HepG2 (cell line): ENCODE data around the gene TSPAN8. TPM values are rescaled to one million over a fixed set of nuclear protein-coding genes. Genes with fewer than 3 reads are reported as not detected.

Experiments
- ATAC-seq: fragments of 200-7000 bp; cut with Tn5 transposase; 3 replicates; pipeline ENCODE4 v1.9.1; 2020; ENCODE audit warnings: mild to moderate bottlenecking, moderate library complexity
- BruUV-seq: library from RNA; stranded (reverse); fragments of 400-500 nt; replicated peaks from 2 replicates; lab custom pipeline; 2021; lab: Mats Ljungman, UMichigan
- CTCF ChIA-PET: fragments of 300-600 bp; formaldehyde crosslinking; extraction: SDS; loops from one replicate; lab custom pipeline; 2021; ENCODE audit warnings: low total read pairs, inconsistent platforms, low intra/inter-chr PET ratio; lab: Yijun Ruan, JAX
- POLR2A ChIA-PET: fragments of 350-600 bp; sonication (Branson Sonifier 250); formaldehyde crosslinking; loops from one replicate; lab custom pipeline; 2020; ENCODE audit warnings: antibody characterized with exemption, inconsistent platforms; lab: Yijun Ruan, JAX
- DNase-seq: peaks from one replicate; pipeline ENCODE4 v3.0.0-alpha.2; 2015; ENCODE audit warnings: low spot score
- FAIRE-seq: peaks from 3 replicates; lab custom pipeline; 2011; peaks lifted over from hg19 to GRCh38; lab: Jason Lieb, UNC
- H2AFZ ChIP-seq: one replicate; pipeline ENCODE4 v1.6.1; 2011; ENCODE audit warnings: low read length, inconsistent platforms
- H3K27ac ChIP-seq: fragments of 300-600 bp; 3 replicates; pipeline ENCODE4 v1.8.0; 2011; ENCODE audit warnings: mixed run types, mild to moderate bottlenecking, mixed read lengths, low read length, inconsistent platforms; ENCODE audit not compliant: insufficient read depth; ENCODE audit errors: extremely low read length
- H3K27me3 ChIP-seq, 2 experiments: fragments of 200-600 bp in 1 of 2; 2 replicates in 1 of 2; 3 replicates in 1 of 2; pipeline versions ENCODE4 v1.6.0 to v1.8.0; 2011; ENCODE audit warnings: low read length in 2 of 2, mild to moderate bottlenecking in 2 of 2, moderate library complexity in 2 of 2, inconsistent platforms in 1 of 2; ENCODE audit not compliant: insufficient read depth in 2 of 2, control insufficient read depth in 1 of 2
- H3K36me3 ChIP-seq, 2 experiments: fragments of 200-600 bp in 1 of 2; replicated peaks in 1 of 2; 2 replicates in 1 of 2; 3 replicates in 1 of 2; pipeline versions ENCODE4 v1.5.1 to v1.8.0; 2011; ENCODE audit warnings: low read length in 2 of 2, inconsistent platforms in 1 of 2; ENCODE audit not compliant: insufficient read depth in 2 of 2, control insufficient read depth in 1 of 2
- H3K4me1 ChIP-seq: 2 replicates; pipeline ENCODE4 v1.5.1; 2012; ENCODE audit warnings: low read length, inconsistent platforms; ENCODE audit not compliant: insufficient read depth
- H3K4me2 ChIP-seq: 2 replicates; pipeline ENCODE4 v1.6.0; 2011; ENCODE audit warnings: low read depth, low read length, inconsistent platforms
- H3K4me3 ChIP-seq, 3 experiments: fragments of 200-600 bp in 1 of 3; sonication (generic), shearing (Covaris generic) in 1 of 3; replicated peaks in 1 of 3; 2 replicates each; pipeline ENCODE4 v1.5.1; 2011 to 2016; ENCODE audit warnings: low read length in 3 of 3, inconsistent platforms in 2 of 3, low read depth in 2 of 3, mild to moderate bottlenecking in 2 of 3, control low read depth in 1 of 3, mixed read lengths in 1 of 3; ENCODE audit not compliant: insufficient read depth in 1 of 3
- H3K79me2 ChIP-seq: one replicate; pipeline ENCODE4 v1.6.1; 2011; ENCODE audit warnings: low read length, inconsistent platforms; ENCODE audit not compliant: insufficient read depth
- H3K9ac ChIP-seq: 2 replicates; pipeline ENCODE4 v1.6.0; 2011; ENCODE audit warnings: mild to moderate bottlenecking, low read depth, low read length, inconsistent platforms; ENCODE audit not compliant: insufficient read depth
- H3K9me3 ChIP-seq: 2 replicates; pipeline ENCODE4 v1.5.1; 2012; ENCODE audit warnings: mild to moderate bottlenecking, low read length
- H4K20me1 ChIP-seq: 2 replicates; pipeline ENCODE4 v1.6.0; 2011; ENCODE audit warnings: inconsistent platforms, mild to moderate bottlenecking, low read length, moderate library complexity; ENCODE audit not compliant: insufficient read depth
- EHMT2 ChIP-seq: fragments of 200-600 bp; sonication (generic); IDR thresholded peaks from 2 replicates; pipeline ENCODE4 v1.7.0; 2017; ENCODE audit warnings: antibody characterized with exemption, low read depth, low read length, borderline replicate concordance
- GTF2F1 ChIP-seq: fragments of 150-350 bp; IDR thresholded peaks from 2 replicates; pipeline ENCODE4 v1.6.1; 2014; ENCODE audit warnings: low read length
- HBP1 ChIP-seq: IDR thresholded peaks from 2 replicates; pipeline ENCODE4 v1.6.1; 2016; ENCODE audit warnings: low read depth, control low read depth
- KDM5A ChIP-seq: fragments of 200-600 bp; sonication (generic); IDR thresholded peaks from 2 replicates; pipeline ENCODE4 v1.7.0; 2018; ENCODE audit warnings: antibody characterized with exemption, mild to moderate bottlenecking, low read length, borderline replicate concordance
- KLF16 ChIP-seq, 2 experiments: sonication (generic) in 1 of 2; formaldehyde crosslinking in 1 of 2; IDR thresholded peaks; 2 replicates each; pipeline versions ENCODE4 v1.6.1 to v1.8.0; 2016 to 2023; ENCODE audit warnings: missing genetic modification reagents in 2 of 2, missing compliant biosample characterization in 1 of 2
- ZBTB8A ChIP-seq: sonication (generic); formaldehyde crosslinking; IDR thresholded peaks from 2 replicates; pipeline ENCODE4 v1.4.0; 2020; ENCODE audit warnings: mild to moderate bottlenecking, low read depth, missing genetic modification reagents, borderline replicate concordance
- ZNF333 ChIP-seq: sonication (generic); formaldehyde crosslinking; IDR thresholded peaks from 2 replicates; pipeline ENCODE4 v1.4.0; 2020; ENCODE audit warnings: mild to moderate bottlenecking, missing genetic modification reagents, borderline replicate concordance
- ZNF550 ChIP-seq: sonication (generic); formaldehyde crosslinking; IDR thresholded peaks from 2 replicates; pipeline ENCODE4 v1.4.0; 2020; ENCODE audit warnings: mild to moderate bottlenecking, missing genetic modification reagents, borderline replicate concordance
- ZNF768 ChIP-seq: sonication (generic); formaldehyde crosslinking; IDR thresholded peaks from 2 replicates; pipeline ENCODE4 v1.4.0; 2020; ENCODE audit warnings: missing genetic modification reagents
- ZNF782 ChIP-seq: sonication (generic); formaldehyde crosslinking; IDR thresholded peaks from 2 replicates; pipeline ENCODE4 v1.4.0; 2020; ENCODE audit warnings: missing genetic modification reagents, mild to moderate bottlenecking, borderline replicate concordance
- in situ Hi-C: cut with HindIII; loops from 2 replicates; pipeline ENCODE4 v1.10.0; 2017; ENCODE audit warnings: low pct_unique_long_range_greater_than_20kb; ENCODE audit not compliant: extremely low pct_ligation_motif_present
- intact Hi-C: fragments of 100-400 bp; cut with micrococcal nuclease; formaldehyde crosslinking; loops from one replicate; pipeline ENCODE4 v1.10.0; 2022; ENCODE audit not compliant: unreplicated experiment
- polyA plus RNA-seq, 8 experiments: library from polyadenylated mRNA; depleted of rRNA in 3 of 8; stranded (reverse) in 7 of 8; unstranded in 1 of 8; fragments of >200 nt; fragmentation: Illumina TruSeq in 4 of 8; extraction: Trizol in 4 of 8; gene quantifications; 2 replicates each; pipeline versions ENCODE4 v1.2.1 to v1.2.3, GENCODE V29; 2011 to 2016; ENCODE audit warnings: low read depth in 4 of 8, missing spikeins in 1 of 8, mixed read lengths in 1 of 8; ENCODE audit not compliant: insufficient read depth in 1 of 8
- total RNA-seq, 5 experiments: library from RNA; depleted of rRNA; stranded (reverse); fragments of >200 nt; fragmentation: Illumina TruSeq; extraction: Trizol; gene quantifications; 2 replicates each; pipeline ENCODE4 v1.2.3, GENCODE V29; 2016; ENCODE audit warnings: low read depth in 1 of 5
- TF ChIP-seq, protein P1 (sequence below), 2 experiments: fragments of 450-650 bp in 1 of 2; sonication (generic) in 1 of 2; formaldehyde crosslinking; IDR thresholded peaks; 2 replicates each; pipeline versions ENCODE4 v1.5.0 to v1.8.0; 2020 to 2022; ENCODE audit warnings: mild to moderate bottlenecking in 1 of 2, missing genetic modification reagents in 1 of 2
- TF ChIP-seq, protein P2 (sequence below): sonication (generic); formaldehyde crosslinking; IDR thresholded peaks from 2 replicates; pipeline ENCODE4 v1.5.0; 2020; ENCODE audit warnings: mild to moderate bottlenecking, missing genetic modification reagents
- TF ChIP-seq, protein P3 (sequence below): sonication (generic); formaldehyde crosslinking; conservative IDR thresholded peaks from 2 replicates; pipeline ENCODE4 v1.4.0; 2020; ENCODE audit warnings: missing genetic modification reagents
- TF ChIP-seq, protein P4 (sequence below): sonication (generic); formaldehyde crosslinking; IDR thresholded peaks from 2 replicates; pipeline ENCODE4 v1.4.0; 2020; ENCODE audit warnings: missing genetic modification reagents
- TF ChIP-seq, protein P5 (sequence below): sonication (generic); formaldehyde crosslinking; IDR thresholded peaks from 2 replicates; pipeline ENCODE4 v1.8.1; 2023; ENCODE audit warnings: mild to moderate bottlenecking, inconsistent platforms, moderate library complexity, missing genetic modification reagents, borderline replicate concordance

TSPAN8 gene
- total and polyA plus RNA-seq, 2 of the 13 experiments (the other 11 are each of a cell fraction or from before 2014, with no cell fraction given), result 3.4 to 3.9 TPM

GRCh38 chr12:71183846-71184245, 26.0 kb upstream of the TSPAN8 start:
- FAIRE-seq, result no peak
- no peak overlapping the region for H3K4me3 ChIP-seq
- BruUV-seq, result no TSS peak
- intact Hi-C loops, result loop anchor here (10.0 kb wide), 1 partner anchor 59 kb away; no protein-coding TSS in a partner anchor
- no peak overlapping the region for H3K4me2 ChIP-seq
- H3K36me3 ChIP-seq, result no peaks in the 10 kb centered on the region
- peaks cover 16% of the 10 kb centered on the region for H3K4me1 ChIP-seq
- POLR2A ChIA-PET, result no interaction called here
- H4K20me1 ChIP-seq, result no peaks in the 10 kb centered on the region
- H3K9ac ChIP-seq, result no peak overlapping the region
- H3K27me3 ChIP-seq, result no peaks in the 10 kb centered on the region
- no peak overlapping the region for H2AFZ ChIP-seq
- in situ Hi-C loops, result no loop called here
- DNase-seq, result no peak
- ATAC-seq, result no peak
- CTCF ChIA-PET, result no interaction called here
- no peak overlapping the region for H3K27ac ChIP-seq
- H3K9me3 ChIP-seq, result peaks cover 7% of the 10 kb centered on the region; the same call in 1 of the 2 replicates
- no peaks in the 10 kb centered on the region for H3K79me2 ChIP-seq
- TF ChIP-seq KDM5A (no peak), ZBTB8A (CRISPR knock-in tag) (no peak), ZNF768 (no peak), ZNF333 (CRISPR knock-in tag) (no peak), GTF2F1 (no peak), HBP1 (no peak), ZNF782 (CRISPR knock-in tag) (no peak), EHMT2 (no peak), KLF16 (CRISPR knock-in tag; IDR thresholded peaks at IDR 0.05) (no peak), ZNF550 (CRISPR knock-in tag) (no peak)
- TF ChIP-seq, protein P1, sequence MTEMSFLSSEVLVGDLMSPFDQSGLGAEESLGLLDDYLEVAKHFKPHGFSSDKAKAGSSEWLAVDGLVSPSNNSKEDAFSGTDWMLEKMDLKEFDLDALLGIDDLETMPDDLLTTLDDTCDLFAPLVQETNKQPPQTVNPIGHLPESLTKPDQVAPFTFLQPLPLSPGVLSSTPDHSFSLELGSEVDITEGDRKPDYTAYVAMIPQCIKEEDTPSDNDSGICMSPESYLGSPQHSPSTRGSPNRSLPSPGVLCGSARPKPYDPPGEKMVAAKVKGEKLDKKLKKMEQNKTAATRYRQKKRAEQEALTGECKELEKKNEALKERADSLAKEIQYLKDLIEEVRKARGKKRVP (CRISPR knock-in tag; IDR thresholded peaks at IDR 0.05), result no peak
- TF ChIP-seq, protein P2, sequence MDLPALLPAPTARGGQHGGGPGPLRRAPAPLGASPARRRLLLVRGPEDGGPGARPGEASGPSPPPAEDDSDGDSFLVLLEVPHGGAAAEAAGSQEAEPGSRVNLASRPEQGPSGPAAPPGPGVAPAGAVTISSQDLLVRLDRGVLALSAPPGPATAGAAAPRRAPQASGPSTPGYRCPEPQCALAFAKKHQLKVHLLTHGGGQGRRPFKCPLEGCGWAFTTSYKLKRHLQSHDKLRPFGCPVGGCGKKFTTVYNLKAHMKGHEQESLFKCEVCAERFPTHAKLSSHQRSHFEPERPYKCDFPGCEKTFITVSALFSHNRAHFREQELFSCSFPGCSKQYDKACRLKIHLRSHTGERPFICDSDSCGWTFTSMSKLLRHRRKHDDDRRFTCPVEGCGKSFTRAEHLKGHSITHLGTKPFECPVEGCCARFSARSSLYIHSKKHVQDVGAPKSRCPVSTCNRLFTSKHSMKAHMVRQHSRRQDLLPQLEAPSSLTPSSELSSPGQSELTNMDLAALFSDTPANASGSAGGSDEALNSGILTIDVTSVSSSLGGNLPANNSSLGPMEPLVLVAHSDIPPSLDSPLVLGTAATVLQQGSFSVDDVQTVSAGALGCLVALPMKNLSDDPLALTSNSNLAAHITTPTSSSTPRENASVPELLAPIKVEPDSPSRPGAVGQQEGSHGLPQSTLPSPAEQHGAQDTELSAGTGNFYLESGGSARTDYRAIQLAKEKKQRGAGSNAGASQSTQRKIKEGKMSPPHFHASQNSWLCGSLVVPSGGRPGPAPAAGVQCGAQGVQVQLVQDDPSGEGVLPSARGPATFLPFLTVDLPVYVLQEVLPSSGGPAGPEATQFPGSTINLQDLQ (CRISPR knock-in tag), result no peak
- TF ChIP-seq, protein P3, sequence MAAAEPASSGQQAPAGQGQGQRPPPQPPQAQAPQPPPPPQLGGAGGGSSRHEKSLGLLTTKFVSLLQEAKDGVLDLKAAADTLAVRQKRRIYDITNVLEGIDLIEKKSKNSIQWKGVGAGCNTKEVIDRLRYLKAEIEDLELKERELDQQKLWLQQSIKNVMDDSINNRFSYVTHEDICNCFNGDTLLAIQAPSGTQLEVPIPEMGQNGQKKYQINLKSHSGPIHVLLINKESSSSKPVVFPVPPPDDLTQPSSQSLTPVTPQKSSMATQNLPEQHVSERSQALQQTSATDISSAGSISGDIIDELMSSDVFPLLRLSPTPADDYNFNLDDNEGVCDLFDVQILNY (CRISPR knock-in tag), result no peak
- TF ChIP-seq, protein P4, sequence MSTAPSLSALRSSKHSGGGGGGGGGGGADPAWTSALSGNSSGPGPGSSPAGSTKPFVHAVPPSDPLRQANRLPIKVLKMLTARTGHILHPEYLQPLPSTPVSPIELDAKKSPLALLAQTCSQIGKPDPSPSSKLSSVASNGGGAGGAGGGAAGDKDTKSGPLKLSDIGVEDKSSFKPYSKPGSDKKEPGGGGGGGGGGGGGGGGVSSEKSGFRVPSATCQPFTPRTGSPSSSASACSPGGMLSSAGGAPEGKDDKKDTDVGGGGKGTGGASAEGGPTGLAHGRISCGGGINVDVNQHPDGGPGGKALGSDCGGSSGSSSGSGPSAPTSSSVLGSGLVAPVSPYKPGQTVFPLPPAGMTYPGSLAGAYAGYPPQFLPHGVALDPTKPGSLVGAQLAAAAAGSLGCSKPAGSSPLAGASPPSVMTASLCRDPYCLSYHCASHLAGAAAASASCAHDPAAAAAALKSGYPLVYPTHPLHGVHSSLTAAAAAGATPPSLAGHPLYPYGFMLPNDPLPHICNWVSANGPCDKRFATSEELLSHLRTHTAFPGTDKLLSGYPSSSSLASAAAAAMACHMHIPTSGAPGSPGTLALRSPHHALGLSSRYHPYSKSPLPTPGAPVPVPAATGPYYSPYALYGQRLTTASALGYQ (CRISPR knock-in tag), result no peak
- TF ChIP-seq, protein P5, sequence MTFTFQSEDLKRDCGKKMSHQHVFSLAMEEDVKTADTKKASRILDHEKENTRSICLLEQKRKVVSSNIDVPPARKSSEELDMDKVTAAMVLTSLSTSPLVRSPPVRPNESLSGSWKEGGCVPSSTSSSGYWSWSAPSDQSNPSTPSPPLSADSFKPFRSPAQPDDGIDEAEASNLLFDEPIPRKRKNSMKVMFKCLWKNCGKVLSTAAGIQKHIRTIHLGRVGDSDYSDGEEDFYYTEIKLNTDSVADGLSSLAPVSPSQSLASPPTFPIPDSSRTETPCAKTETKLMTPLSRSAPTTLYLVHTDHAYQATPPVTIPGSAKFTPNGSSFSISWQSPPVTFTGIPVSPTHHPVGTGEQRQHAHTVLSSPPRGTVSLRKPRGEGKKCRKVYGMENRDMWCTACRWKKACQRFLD (CRISPR knock-in tag), result no peak
